BLaER1 treated with 17β-estradiol and CSF1 and Interleukin-3, amounts not matched to agents 10 nM and 100 nM (cell line): ENCODE measurements around the gene TOX4.

Experiments
- H3K27ac ChIP-seq, 11 experiments: shearing (Covaris generic); formaldehyde crosslinking; 2 replicates each; pipeline ENCODE4 v1.8.1; 2022
- H3K27me3 ChIP-seq, 11 experiments: shearing (Covaris generic); formaldehyde crosslinking; 2 replicates each; pipeline ENCODE4 v1.8.1; 2022
- H3K36me3 ChIP-seq, 11 experiments: shearing (Covaris generic); formaldehyde crosslinking; 2 replicates each; pipeline ENCODE4 v1.8.1; 2022
- H3K4me1 ChIP-seq, 10 experiments: shearing (Covaris generic); formaldehyde crosslinking; 2 replicates each; pipeline ENCODE4 v1.8.1; 2022
- H3K4me2 ChIP-seq, 11 experiments: shearing (Covaris generic); formaldehyde crosslinking; 2 replicates each; pipeline ENCODE4 v1.8.1; 2022
- H3K4me3 ChIP-seq, 10 experiments: shearing (Covaris generic); formaldehyde crosslinking; 2 replicates each; pipeline ENCODE4 v1.8.1; 2022
- H3K9ac ChIP-seq, 11 experiments: shearing (Covaris generic); formaldehyde crosslinking; 2 replicates each; pipeline ENCODE4 v1.8.1; 2022
- H3K9me3 ChIP-seq, 11 experiments: shearing (Covaris generic); formaldehyde crosslinking; replicated peaks in 1 of 11; 2 replicates each; pipeline ENCODE4 v1.8.1; 2022
- H4K20me1 ChIP-seq, 11 experiments: shearing (Covaris generic); formaldehyde crosslinking; 2 replicates each; pipeline ENCODE4 v1.8.1; 2022
- Cebpa-rat ChIP-seq, 11 experiments: shearing (Covaris generic); IDR thresholded peaks; 2 replicates each; pipeline ENCODE4 v1.8.1; 2022

Gene TOX4

GRCh38 chr14:21510735-21511657 lies 34.0 kb downstream of the TOX4 start, which contains the start of gene METTL3:
TSS of gene METTL3 (minus strand) at chr14:21511340. CDS start at chr14:21511223, 117 bp downstream.
- peak within 1 kb of the TSS; percentile 53 to 99 (median 93) for H3K27ac ChIP-seq
- peak within 1 kb of the TSS; percentile 84 to 97 (median 88) for H3K4me2 ChIP-seq
- H3K27me3 ChIP-seq: no peaks in the 10 kb centered on the region
- H4K20me1 ChIP-seq: peaks cover 0 to 27% (median 15%) of the 10 kb centered on the region in 11 experiments; a peak in 13 of 22 replicates
- TF ChIP-seq Cebpa-rat (IDR thresholded peaks at IDR 0.05): no peak
- H3K9ac ChIP-seq: peak within 1 kb of the TSS; percentile 86 to 98 (median 93)
- H3K36me3 ChIP-seq: peaks cover 16 to 35% (median 33%) of the 10 kb centered on the region in 11 experiments
- peaks cover 13 to 28% (median 18%) of the 10 kb centered on the region in 10 experiments for H3K4me1 ChIP-seq
- no peaks in the 10 kb centered on the region for H3K9me3 ChIP-seq
- H3K4me3 ChIP-seq: peak within 1 kb of the TSS; percentile 67 to 99 (median 86)

- Histone ChIP-seq H3K27ac (no peak overlapping the region), H3K36me3 (peaks cover 0 to 2% (median under 1%) of the 10 kb centered on the region in 11 experiments; a peak in 7 of 22 replicates), H3K9me3 (no peaks in the 10 kb centered on the region), H3K9ac (no peak overlapping the region), H3K27me3 (no peaks in the 10 kb centered on the region), H4K20me1 (peaks cover 0 to 2% (median 0%) of the 10 kb centered on the region in 11 experiments; a peak in 2 of 22 replicates), H3K4me3 (no peak overlapping the region), H3K4me1 (peaks cover 8 to 14% (median 11%) of the 10 kb centered on the region in 10 experiments), H3K4me2 (no peak overlapping the region)
- TF ChIP-seq Cebpa-rat (IDR thresholded peaks at IDR 0.05): no peak
Measured at GRCh38 chr14:21514341-21514740, 37.3 kb downstream of the TOX4 start.

GRCh38 chr14:21518725-21519124 lies 41.7 kb downstream of the TOX4 start:
- Histone ChIP-seq H3K4me3 (no peak overlapping the region), H3K4me1 (no peaks in the 10 kb centered on the region; a peak in 1 of 20 replicates), H3K4me2 (no peak overlapping the region), H3K27ac (no peak overlapping the region), H3K9ac (no peak overlapping the region), H3K9me3 (no peaks in the 10 kb centered on the region), H4K20me1 (no peaks in the 10 kb centered on the region), H3K36me3 (no peaks in the 10 kb centered on the region; a peak in 1 of 22 replicates), H3K27me3 (no peaks in the 10 kb centered on the region)
- no peak for TF ChIP-seq Cebpa-rat (IDR thresholded peaks at IDR 0.05)

- TF ChIP-seq Cebpa-rat (IDR thresholded peaks at IDR 0.05): no peak
- Histone ChIP-seq H3K36me3 (no peaks in the 10 kb centered on the region; a peak in 1 of 22 replicates), H4K20me1 (no peaks in the 10 kb centered on the region), H3K9ac (no peak overlapping the region), H3K9me3 (no peaks in the 10 kb centered on the region), H3K4me1 (peaks cover 0 to 16% (median 9%) of the 10 kb centered on the region in 10 experiments; a peak in 12 of 20 replicates), H3K4me3 (no peak overlapping the region), H3K27ac (no peak overlapping the region), H3K4me2 (no peak overlapping the region), H3K27me3 (no peaks in the 10 kb centered on the region)
Measured at GRCh38 chr14:21520767-21521166, 43.8 kb downstream of the TOX4 start.

GRCh38 chr14:21521501-21521900 lies 44.5 kb downstream of the TOX4 start:
- Histone ChIP-seq H3K9ac (no peak overlapping the region), H3K4me2 (no peak overlapping the region), H3K4me1 (peaks cover under 1 to 18% (median 11%) of the 10 kb centered on the region in 10 experiments; a peak in 19 of 20 replicates), H3K27me3 (no peaks in the 10 kb centered on the region), H3K27ac (no peak overlapping the region), H3K36me3 (no peaks in the 10 kb centered on the region; a peak in 1 of 22 replicates), H3K9me3 (no peaks in the 10 kb centered on the region), H4K20me1 (no peaks in the 10 kb centered on the region), H3K4me3 (no peak overlapping the region)
- TF ChIP-seq Cebpa-rat (IDR thresholded peaks at IDR 0.05): no peak

GRCh38 chr14:21523203-21523602 lies 46.2 kb downstream of the TOX4 start:
- Histone ChIP-seq H4K20me1 (no peaks in the 10 kb centered on the region), H3K9me3 (no peaks in the 10 kb centered on the region), H3K4me2 (no peak overlapping the region), H3K4me1 (peaks cover 12 to 31% (median 24%) of the 10 kb centered on the region in 10 experiments), H3K27me3 (no peaks in the 10 kb centered on the region), H3K27ac (no peak overlapping the region), H3K9ac (no peak overlapping the region), H3K36me3 (no peaks in the 10 kb centered on the region; a peak in 1 of 22 replicates), H3K4me3 (no peak overlapping the region)
- no peak for TF ChIP-seq Cebpa-rat (IDR thresholded peaks at IDR 0.05)

GRCh38 chr14:21524575-21525490 lies 47.8 kb downstream of the TOX4 start:
- Histone ChIP-seq H3K9ac (peak overlapping the region in 4 of 11 experiments; percentile 61 to 79 (median 76); a peak in 6 of 22 replicates), H3K4me2 (peak overlapping the region in 10 of 11 experiments; percentile 24 to 93 (median 87); a peak in 18 of 22 replicates), H3K9me3 (no peaks in the 10 kb centered on the region), H3K4me1 (peaks cover 12 to 31% (median 24%) of the 10 kb centered on the region in 10 experiments), H4K20me1 (no peaks in the 10 kb centered on the region), H3K27me3 (peaks cover 0 to 5% (median 0%) of the 10 kb centered on the region in 11 experiments; a peak in 1 of 22 replicates), H3K36me3 (no peaks in the 10 kb centered on the region; a peak in 1 of 22 replicates), H3K27ac (no peak overlapping the region; a peak in 1 of 22 replicates), H3K4me3 (peak overlapping the region in 6 of 10 experiments; percentile 25 to 74 (median 67); a peak in 9 of 20 replicates)
- TF ChIP-seq Cebpa-rat (IDR thresholded peaks at IDR 0.05): no peak

GRCh38 chr14:21525571-21525961 lies 48.6 kb downstream of the TOX4 start:
- no peaks in the 10 kb centered on the region; a peak in 1 of 22 replicates for H3K36me3 ChIP-seq
- peak overlapping the region; percentile 52 to 93 (median 87) for H3K4me2 ChIP-seq
- H3K4me1 ChIP-seq: peaks cover 12 to 31% (median 24%) of the 10 kb centered on the region in 10 experiments
- H3K9ac ChIP-seq: peak overlapping the region in 8 of 11 experiments; percentile 58 to 79 (median 71); a peak in 12 of 22 replicates
- H3K4me3 ChIP-seq: peak overlapping the region; percentile 54 to 74 (median 66); a peak in 19 of 20 replicates
- H3K27ac ChIP-seq: peak overlapping the region in 2 of 11 experiments; percentile 53 to 60; a peak in 4 of 22 replicates
- peaks cover 0 to 5% (median 0%) of the 10 kb centered on the region in 11 experiments; a peak in 1 of 22 replicates for H3K27me3 ChIP-seq
- H4K20me1 ChIP-seq: no peaks in the 10 kb centered on the region
- H3K9me3 ChIP-seq: no peaks in the 10 kb centered on the region
- no peak for TF ChIP-seq Cebpa-rat (IDR thresholded peaks at IDR 0.05)
